ENCODE measurements around the gene ZNF24.

The ZNF24 gene

DNA sequence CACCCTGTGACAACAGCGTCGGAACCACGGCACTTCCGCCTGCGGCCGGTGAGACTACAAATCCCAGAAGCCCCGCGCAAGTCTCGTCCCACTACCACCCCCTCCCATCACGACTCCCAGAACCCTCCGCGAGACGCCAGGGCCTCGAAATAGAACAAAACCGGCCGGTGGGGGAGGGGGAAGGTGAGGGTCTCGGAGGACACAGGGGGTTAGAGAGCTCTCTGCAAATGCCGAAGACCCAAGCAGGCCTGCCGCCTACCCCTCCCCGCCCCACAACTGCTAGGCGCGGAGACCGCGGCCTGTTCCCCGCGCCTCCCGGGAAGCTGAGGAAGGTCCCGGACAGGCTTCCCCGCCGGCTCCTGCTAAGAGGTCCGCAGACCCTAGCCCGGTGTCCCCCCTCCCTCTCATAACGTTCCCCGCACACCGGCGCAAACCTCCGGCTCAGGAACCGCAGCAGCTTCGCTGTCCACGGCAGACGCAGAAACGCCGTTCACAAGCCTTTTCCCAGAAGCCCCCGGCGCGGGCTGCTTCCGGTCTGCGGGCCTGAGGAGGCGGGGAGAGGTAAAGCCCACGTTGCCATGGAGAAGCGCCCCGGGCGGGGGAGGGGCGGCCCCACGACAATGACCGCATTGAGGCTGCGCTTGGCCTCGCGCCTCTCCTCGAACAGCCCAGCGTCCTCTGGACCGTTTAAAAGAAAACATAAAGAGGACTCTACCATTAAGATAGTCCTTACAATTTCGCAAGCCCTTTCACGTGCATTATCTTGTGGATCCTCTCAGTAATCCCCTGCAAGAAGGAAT lies at the start of gene ZNF24:
Gene ZNF24 (minus strand): TSS at position 485 of the 800 bp plus-strand sequence. CDS start 3,770 bp downstream, outside the sequence.
- peak; percentile 94 for DNase-seq

DNA sequence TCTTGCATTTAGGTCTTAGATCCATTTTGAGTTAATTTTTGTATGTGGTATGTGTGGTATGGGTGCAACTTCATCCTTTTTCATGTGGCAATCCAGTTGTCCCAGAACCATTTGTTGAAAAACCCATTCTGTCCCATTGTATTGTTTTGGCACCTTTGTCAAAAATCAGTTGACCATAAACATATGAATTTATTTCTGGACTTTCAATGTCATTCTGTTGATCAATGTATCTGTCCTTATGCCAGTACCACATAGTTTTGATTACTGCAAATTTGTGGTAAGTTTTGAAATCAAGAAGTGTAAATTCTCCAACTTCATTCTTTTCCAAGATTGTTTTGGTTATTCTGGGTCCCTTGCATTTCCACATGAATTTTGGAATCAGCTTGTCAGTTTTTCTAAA lies 49.5 kb upstream of the ZNF24 start:
- no peak for DNase-seq

DNA sequence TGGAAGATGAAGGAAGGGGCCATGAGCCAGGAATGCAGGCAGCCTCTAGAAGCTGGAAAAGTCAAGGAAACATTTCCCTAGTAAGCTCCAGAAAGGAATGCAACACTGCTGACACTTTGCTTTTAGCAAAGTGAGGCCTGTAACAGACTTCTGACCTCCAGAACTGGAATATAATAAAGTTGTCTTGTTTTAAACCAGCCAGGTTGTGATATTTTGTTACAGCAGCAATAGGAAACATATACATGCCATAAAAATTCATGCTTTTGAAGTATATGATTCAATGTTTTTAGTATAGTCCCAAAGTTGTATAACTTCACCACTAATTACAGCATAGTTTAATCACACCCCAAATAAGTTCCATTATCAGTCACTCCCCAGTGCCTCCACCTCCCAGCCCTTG lies 48.2 kb upstream of the ZNF24 start:
- no peak for DNase-seq

DNA sequence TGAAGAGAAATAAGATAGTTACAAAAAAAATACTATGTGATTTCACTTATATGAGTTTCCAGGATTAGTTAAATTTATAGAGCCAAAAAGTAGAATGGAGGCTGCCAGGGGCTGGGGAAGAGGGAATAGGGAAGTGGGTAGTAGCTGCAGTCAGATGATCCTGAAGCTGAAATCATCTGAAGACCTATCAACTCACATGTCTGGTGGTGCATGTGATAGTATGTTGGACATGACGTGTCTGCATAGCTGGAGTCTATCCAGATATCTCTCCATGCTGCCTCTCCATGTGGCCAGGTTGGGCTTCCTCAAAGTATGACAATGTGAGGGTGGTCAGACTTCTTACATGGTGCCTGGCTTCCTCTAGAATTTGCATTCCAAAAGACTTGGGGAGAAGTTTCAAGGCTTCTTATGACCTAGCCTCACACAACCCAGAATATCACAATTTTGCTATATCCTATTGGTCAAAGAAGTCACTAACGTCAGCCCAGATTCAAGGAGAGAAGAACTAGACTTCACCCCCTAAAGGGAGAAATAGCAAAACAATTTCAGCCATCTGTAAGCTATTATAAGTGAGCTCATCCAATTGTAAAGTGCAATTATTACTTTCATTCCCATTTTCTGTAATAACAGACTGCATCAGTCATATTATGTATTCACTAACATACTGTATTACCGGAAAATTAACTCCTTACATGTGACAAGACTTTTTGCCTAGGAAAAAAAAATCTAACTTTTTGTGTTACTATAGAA lies 46.9 kb upstream of the ZNF24 start:
- DNase-seq: no peak

DNA sequence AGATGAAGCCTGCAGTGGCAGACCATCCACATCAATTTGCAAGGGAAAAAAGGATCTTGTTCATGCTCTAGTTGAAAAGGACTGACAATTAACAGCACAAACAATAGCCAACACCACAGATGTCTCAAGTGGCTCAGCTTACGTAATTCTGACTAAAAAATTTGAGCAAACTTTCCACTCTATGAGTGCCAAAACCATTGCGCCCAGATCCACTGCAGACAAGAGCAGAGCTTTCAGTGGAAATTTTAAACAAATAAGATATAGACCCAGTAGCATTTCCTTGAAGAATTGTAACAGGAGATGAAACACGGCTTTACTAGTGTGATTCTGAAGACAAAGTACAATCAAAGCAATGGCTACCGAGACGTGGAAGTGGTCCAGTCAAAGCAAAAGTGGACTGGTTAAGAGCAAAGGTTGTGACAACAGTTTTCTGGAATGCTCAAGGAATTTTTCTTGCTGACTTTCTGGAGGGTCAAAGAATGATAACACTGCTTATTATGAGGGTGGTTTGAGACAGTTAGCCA lies 44.9 kb upstream of the ZNF24 start:
- DNase-seq: no peak

DNA sequence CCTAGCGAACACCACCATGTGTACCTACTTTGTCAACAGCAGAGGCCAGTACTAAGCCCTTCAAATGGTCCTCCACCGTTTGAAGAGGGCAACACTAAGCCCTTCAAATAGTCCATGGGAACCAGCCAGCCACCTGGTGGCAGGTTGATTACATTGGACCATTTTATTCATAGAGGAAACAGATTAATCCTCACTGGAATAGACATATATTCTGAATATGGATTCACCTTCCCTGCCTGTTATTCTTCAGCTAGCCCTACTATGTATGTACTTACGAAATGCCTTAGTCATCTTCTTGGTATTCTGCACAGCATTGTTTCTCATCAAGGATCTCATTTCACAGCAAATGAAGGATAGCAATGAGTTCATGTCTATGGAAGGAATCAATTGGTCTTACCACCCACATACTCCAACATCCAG lies 42.9 kb upstream of the ZNF24 start:
- DNase-seq: peak; percentile 6

DNA sequence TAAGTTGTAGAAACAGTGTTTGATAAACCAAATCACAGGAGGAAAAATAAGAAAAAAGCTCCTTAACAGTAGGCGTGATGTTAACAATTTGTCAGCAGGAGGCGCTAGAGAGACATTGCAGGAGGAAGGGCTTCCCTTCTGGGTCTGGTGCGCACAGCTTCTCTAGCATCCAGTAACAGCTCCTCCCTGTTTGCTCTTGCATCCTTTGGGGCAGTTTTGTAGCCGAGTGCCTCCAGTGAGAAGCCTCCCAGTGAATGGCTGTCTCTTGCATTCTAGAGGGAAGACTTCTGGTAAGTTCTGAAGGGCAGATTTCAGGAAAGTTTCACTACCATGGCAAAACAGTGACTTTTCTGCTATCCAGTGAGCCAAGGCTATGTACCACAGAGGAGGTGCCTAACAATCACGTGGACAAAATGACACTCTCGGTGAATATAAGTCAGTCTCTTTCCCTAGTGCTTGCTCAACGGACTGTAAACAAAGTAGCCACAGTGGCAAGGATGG lies 42.4 kb upstream of the ZNF24 start:
- peak; percentile 72 for DNase-seq

DNA sequence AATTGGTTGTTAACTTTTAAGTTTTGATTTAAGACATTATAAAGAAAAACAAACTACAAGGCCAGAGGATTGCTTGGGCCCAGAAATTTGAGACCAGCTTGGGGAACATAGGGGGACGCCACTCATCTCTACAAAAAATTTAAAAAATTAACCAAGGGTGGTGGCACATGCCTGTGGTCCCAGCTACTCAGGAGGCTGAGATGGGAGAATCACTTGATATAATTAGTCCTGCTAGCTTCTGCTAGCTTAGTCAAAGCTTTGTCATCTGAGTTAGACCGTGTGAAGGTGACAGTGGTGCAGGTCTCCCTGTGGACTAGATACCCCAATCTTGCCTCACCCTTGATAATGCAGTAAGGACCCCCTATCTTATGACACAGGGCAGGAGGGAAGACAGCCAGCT lies 38.9 kb upstream of the ZNF24 start:
- DNase-seq: no peak

DNA sequence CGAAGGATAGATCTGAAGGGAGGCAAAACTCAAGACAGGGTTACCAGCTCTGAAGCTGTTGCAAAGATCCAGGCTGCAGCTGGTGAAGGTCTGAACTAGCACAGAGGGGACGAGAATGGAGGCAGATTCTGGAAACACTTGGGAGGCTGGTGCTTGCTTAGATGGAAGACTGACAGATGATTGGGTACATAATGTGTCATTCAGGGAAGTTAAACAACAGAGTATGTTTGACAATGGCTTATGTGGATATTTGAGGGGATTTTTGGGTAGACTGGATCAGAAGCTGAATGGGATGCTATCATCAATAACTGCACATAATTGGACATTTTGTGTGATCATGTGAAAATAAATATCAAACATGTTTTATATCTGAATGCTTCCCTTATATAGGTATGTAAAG lies 35.2 kb upstream of the ZNF24 start:
- DNase-seq: no peak

DNA sequence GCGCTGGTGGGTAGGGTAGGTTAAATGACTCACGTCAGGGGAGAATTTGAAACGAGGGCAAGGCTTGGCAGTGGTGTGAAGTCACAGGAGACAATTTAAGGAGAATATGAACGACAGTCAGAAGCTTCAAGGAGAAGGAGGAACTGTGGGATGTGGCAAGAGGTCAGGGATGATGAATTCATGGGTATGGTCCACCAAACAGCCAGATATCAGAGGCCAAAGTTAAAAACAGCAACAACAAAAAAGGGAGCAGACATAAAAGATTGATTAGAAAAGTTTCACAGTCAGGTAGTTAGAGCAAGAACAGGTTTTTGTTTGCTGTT lies 34.3 kb upstream of the ZNF24 start:
- DNase-seq: no peak

DNA sequence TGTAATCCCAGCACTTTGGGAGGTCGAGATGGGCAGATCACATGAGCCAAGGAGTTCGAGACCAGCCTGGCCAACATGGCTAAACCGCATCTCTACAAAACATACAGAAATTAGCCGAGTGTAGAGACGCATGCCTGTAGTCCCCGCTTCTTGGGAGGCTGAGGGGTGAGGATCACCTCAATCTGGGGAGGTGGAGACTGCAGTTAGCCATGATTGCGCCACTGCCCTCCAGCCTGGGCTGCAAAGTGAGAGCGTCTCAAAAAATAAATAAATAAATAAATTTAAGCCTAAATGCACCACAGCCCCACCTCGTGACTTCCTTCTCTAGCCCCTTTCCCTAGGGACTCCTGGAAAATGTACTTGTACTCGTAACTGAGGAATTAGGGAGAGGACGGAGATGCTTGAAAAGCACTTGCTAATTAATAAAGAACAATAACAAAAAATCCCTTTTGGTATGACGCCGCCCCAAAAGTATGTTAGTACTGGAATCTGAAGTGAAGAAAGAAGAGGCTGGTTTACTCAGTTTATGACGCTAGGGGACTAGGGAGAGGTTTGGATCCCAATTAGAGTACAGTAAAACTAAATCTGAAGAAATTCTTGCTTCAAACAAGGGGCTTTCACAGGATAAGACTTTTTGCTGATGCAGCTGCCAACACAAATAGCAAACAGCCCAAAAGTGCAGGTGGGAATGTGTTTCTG lies 33.8 kb upstream of the ZNF24 start:
- DNase-seq: no peak

DNA sequence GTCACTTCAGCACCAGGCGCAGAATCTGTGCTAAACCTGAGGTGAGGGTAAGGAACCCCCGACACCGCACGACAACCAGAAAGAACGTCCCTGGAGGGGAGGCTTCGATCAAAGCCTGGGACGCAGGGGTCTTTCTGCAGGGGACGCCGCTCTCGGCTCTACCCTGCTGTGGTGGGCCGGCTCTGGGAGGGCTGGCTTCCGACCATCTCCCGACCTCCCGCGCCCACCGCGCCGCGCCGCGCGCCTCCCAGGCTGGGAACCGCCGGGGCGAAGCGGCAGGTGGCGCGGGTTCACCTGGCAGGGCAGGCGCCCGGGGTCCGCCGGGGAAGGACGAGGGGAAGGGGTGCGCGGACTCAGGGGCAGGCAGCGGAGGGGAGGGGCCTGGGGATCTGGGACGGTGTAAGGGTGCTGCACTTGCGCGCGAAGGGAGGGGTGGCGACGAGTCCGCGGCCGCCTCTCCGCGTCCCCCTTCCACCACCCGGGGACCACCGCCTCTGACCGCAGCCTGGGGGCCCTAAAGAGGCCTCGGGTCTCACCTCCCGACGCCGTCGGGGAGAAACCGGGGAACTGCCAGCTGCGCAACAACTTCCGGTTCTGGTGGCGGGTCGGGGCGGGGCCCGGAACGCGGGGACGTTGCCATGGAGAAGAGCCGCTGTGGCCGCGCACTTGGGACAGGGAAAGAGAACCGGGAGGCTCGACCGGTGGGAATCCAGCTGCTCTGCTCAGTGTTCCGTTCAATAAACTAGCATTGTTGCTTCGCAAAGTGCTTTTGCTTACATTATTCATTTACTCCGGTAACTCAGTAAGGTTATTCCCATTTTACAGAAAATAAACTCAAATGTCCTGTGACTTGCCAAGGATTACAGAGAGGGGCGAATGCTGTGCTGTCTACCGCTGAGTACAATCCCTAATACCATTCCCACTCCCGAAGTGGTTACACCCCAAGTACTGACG lies 32.8 kb upstream of the ZNF24 start, which contains the start of gene ZNF396:
Gene ZNF396 (minus strand): TSS at position 596 of the 954 bp plus-strand sequence. CDS start 3,045 bp downstream, outside the sequence.
- DNase-seq: peak; percentile 75

DNA sequence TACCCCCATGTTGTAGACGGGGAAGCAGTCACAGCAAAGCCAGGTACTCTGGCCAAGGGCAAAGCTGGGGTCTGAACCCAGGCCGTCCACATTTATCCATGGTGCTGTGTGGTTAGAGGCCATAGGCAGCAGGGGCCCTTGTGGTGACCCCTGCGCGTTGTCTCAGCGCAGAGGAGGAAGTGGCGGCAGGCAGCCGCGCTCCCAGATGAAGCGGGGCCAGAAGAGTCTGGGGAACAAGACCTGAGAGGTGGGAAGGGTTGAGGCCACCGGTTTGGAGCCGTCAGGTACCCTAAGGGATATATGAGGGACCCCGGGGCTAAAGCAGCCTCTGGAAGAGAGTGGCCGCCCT lies 32.1 kb upstream of the ZNF24 start:
- peak; percentile 34 for DNase-seq

DNA sequence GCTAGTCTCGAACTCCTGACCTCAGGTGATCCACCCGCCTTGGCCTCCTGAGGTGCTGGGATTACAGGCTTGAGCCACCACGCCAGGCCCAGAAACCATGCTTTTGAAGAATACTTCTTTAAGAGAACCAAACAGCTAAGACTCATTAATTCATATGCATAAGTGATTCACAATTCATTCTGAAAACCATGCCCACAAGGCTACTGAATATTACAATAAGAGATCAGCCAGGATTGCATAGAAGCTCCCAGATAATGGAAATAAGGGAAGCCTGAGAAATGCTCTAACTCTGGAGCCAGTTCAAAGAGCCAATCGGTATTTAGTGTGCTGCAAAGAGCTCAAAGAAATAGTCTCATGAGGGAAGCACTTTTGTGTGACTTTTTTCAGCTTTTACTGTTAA lies 30.5 kb upstream of the ZNF24 start:
- no peak for DNase-seq

DNA sequence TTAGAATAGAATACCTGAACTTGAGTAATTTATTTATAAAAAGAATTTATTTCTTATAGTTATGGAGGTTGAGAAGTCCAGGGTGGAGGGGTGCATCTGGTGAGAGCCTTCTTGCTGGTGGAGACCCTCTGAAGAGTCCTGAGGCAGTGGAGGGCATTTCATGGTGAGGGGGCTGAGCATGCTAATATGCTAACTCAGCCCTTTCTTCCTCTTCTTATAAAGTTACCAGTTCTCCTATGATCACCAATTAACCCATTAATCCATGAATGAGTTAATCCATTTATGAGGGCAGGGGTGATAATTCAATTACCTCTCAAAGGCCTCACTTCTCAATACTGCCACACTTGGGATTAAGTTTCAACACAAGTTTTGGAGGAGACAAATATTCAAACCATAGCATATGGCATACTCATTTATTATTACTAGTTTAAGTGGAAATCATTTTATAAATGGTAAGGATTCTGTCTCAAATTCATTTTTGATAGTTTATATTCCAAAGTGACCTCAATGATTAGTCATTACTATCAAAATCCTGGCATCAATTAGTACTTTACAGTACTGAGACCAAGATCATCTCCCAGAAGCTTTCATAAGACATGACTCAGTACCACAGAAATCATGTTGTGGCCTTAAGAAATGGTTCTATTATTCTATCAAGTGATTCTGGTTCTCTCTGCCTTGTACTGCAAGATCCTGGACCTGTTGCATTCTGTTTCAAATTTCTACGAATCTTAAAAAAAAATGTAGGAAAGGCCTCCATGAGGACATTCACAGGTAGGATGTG lies 27.4 kb upstream of the ZNF24 start:
- DNase-seq: no peak

DNA sequence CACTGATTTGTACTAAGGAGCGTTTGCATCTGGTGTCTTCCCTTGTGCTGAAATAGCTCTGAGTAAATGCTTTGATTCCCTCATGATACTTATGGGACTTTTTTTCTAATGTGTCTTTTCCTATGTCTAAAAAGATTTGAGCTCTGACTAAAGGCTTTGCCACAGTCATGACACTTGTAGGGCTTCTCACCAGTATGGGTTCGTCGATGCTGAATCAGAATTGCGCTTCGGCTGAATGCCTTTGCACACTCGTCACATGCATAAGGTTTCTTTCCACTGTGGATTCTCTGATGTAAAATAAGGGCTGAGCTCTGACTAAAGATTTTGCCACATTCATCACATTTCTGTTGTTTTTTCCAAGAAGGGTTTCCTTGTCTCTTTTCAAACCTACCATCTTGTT lies 24.9 kb upstream of the ZNF24 start:
- no peak for DNase-seq

DNA sequence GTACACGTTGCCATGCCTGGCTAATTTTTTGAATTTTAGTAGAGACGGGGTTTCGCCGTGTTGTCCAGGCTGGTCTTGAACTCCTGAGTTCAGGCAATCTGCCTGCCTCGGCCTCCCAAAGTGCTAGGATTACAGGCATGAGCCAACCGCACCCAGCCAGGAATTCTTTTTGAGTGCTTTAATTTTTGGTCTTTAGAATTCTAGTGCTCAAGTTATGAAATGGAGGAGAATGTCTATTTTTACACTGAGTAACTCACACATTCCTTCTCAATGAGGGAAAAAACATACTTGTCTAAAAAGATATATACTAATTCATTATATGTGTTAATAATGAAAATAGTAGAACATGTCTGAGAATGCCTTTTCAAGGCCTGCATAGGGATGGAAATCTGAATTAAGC lies 24.4 kb upstream of the ZNF24 start:
- no peak for DNase-seq

DNA sequence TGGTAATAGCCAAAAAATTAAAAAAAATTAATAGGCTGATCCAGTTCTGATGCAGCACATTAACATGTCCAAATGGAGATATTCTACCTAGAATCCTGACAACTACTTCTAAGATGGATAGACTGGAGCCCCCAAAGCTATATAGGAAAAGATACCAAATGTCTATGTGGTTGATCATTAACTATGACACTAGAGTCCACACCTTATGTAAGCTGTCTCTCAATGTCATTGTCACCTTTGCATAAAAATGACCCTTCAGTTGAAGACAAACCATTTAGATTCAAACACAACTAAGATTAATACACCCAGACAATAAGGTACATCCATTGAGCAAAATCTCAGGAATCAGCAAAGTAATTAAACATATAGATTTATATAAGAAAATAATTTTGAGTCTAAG lies 18.3 kb upstream of the ZNF24 start:
- no peak for DNase-seq

DNA sequence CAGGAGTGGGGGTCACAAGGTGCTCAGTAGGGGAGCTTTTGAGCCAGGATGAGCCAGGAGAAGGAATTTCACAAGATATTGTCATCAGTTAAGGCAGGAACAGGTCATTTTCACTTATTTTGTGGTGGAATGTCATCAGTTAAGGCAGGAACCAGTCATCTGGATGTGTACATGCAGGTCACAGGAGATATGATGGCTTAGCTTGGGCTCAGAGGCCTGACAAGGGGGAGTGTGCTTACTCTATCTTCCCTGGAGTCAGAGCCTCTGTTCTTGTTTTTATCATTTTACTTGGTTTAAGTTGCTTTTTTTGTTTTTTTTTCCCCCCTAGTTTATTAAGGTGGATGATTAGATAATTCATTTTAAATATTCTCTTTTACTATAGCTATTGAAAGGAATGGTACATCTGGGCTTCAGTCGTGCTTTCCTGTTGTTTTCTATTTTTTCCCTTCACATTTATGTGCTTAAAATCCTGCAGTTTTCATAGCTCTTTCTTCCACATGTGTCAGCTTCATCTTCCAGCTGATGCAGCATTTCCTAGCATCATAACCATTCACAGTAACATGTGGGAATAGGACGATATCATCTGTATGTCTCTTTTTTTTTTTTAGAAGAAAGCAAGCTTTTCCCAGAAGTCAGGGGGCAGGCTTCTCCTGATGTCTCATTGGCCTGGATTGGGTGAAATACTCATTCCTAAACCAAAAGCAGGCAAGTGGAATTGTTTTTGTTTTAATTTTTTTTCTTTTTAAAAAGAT lies 17.5 kb upstream of the ZNF24 start:
- no peak for DNase-seq

DNA sequence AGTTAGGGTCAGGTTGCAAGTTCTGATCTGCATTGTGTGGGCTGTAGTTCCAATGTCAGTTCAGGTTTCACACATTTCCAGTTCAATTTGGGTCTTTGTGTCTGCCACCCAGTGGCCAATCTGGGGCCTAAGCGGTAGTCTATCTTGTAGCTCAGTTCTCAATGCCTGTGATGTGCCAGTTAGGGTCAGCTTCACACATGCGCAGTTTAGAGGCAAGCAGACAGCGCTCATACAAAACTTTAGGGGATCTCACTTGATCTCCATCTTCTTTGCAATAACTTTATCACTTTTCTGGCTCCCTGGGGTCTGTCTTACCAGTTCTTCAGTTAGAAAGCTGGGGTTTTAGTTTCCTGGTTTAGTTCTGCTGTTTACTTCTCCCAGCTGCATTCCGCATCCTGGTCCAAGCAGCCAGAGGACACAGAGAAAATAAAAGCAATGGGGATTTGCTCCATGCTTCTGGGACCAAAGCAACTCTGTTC lies 11.0 kb upstream of the ZNF24 start:
- peak; percentile 70 for DNase-seq

Data from CD4-positive, alpha-beta T cell treated with Interleukin-6 for 4 hours (primary cell).